Activated B cell treated with CpG ODN at 0.5 μM for 24 hours (primary cell): ENCODE results near the gene NDUFV1. TPM values are rescaled to one million over a fixed set of nuclear protein-coding genes. Genes with fewer than 3 reads are reported as not detected.
"Not testable (repeated sequence)": the region's sequence is repeated elsewhere in the genome, so short reads cannot be mapped to it uniquely, and the experiment has no call there.

Source experiments
- ATAC-seq: fragments of 200-7000 bp; cut with Tn5 transposase; one replicate; pipeline ENCODE4 v1.10.0; 2021; ENCODE audit warnings: low read depth, mild to moderate bottlenecking, moderate library complexity
- CTCF ChIA-PET: fragments of 350-600 bp; sonication (Branson Sonifier 250); formaldehyde crosslinking; loops from one replicate; lab custom pipeline; 2021; ENCODE audit warnings: antibody characterized with exemption; lab: Charles Lee
- POLR2A ChIA-PET: fragments of 350-600 bp; sonication (Branson Sonifier 250); formaldehyde crosslinking; loops from one replicate; lab custom pipeline; 2021; ENCODE audit warnings: antibody characterized with exemption; lab: Charles Lee
- DNase-seq: peaks from one replicate; pipeline ENCODE4 v3.0.0; 2022
- H3K27ac Mint-ChIP-seq: one replicate; pipeline ENCODE4 v1.8.0; 2020; ENCODE audit warnings: mixed read lengths
- H3K27me3 Mint-ChIP-seq: one replicate; pipeline ENCODE4 v1.8.0; 2021; ENCODE audit warnings: mixed read lengths
- H3K36me3 Mint-ChIP-seq: one replicate; pipeline ENCODE4 v1.8.0; 2021; ENCODE audit warnings: low read depth, mixed read lengths
- H3K4me1 Mint-ChIP-seq: one replicate; pipeline ENCODE4 v1.8.0; 2021; ENCODE audit warnings: mixed read lengths
- H3K4me3 Mint-ChIP-seq: one replicate; pipeline ENCODE4 v1.8.0; 2020; ENCODE audit warnings: mild to moderate bottlenecking, mixed read lengths
- H3K9me3 Mint-ChIP-seq: one replicate; pipeline ENCODE4 v1.8.0; 2020; ENCODE audit warnings: mixed read lengths
- intact Hi-C: fragments of 100-400 bp; cut with micrococcal nuclease; formaldehyde crosslinking; loops from one replicate; pipeline ENCODE4 v1.15.1; 2024
- total RNA-seq: library from RNA; stranded (reverse); gene quantifications from 2 replicates; pipeline ENCODE4 v1.2.3, GENCODE V29; 2022
- TF ChIP-seq, protein P1 (sequence below): fragments of 200-600 bp; IDR thresholded peaks from one replicate; pipeline ENCODE4 v1.8.0; 2022; ENCODE audit warnings: antibody characterized with exemption, mild to moderate bottlenecking

The NDUFV1 gene
- 207 and 221 TPM in 2 replicates for total RNA-seq

DNA sequence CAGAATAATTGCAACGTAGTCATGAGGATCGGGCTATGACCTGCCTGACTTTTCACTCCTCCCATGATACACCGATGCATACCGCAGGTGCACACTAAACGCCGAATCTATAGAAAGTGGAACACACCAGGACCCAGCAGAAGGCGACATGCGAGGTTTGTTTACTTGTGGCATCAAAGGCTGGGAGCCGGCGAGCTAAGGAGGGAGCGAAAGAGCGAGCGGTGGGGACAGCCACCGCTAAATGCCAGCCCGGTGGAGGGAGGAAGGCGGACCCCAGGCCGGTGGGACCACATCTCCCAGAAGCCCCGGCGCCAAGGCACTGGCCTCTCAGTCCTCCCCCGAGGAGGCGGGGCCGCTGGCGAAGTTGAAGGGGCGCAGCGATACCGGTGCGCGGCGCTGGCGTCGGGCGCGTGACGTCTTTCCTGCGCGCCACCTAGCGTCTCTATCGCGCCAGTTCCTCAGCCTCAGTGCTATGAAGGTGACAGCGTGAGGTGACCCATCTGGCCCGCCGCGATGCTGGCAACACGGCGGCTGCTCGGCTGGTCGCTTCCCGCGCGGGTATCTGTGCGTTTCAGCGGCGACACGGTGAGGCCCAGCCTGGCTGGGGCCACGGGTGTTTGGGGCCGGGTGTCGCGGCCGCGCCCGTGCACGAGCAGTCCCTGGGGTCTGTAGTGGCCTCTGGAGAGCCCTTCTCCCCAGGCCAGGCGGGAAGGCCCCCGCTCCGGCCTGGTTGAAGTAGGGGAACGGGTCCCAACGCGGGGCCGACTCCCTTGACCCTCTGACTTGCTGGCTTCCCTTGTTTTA, at the start of gene NDUFV1:
Gene NDUFV1, plus strand, starts transcription at position 445 of the 804 bp plus-strand sequence. Its CDS starts 69 bp downstream, at position 514.
- ChIA-PET POLR2A (interaction anchor here (2.4 kb wide), 1 partner anchor 22 kb away, joined by 11 read pairs; the partner anchor contains the start of gene GSTP1), CTCF (interaction anchor here (1.1 kb wide), 1 partner anchor 23 kb away, joined by 3 read pairs; the partner anchor contains the start of gene GSTP1)
- H3K9me3 Mint-ChIP-seq, result no peaks in the 10 kb centered on the region
- H3K4me3 Mint-ChIP-seq, result peak within 1 kb of the TSS; percentile 90
- peaks cover 31% of the 10 kb centered on the region for H3K36me3 Mint-ChIP-seq
- intact Hi-C loops, result loop anchor here (1.0 to 5.0 kb wide), 6 partner anchors 8 to 204 kb away; partner anchors contain the start of genes CDK2AP2, GSTP1, PPP1CA and TBC1D10C
- peak within 1 kb of the TSS; percentile 73 for H3K27ac Mint-ChIP-seq
- peaks cover 11% of the 10 kb centered on the region for H3K27me3 Mint-ChIP-seq
- TF ChIP-seq, protein P1, sequence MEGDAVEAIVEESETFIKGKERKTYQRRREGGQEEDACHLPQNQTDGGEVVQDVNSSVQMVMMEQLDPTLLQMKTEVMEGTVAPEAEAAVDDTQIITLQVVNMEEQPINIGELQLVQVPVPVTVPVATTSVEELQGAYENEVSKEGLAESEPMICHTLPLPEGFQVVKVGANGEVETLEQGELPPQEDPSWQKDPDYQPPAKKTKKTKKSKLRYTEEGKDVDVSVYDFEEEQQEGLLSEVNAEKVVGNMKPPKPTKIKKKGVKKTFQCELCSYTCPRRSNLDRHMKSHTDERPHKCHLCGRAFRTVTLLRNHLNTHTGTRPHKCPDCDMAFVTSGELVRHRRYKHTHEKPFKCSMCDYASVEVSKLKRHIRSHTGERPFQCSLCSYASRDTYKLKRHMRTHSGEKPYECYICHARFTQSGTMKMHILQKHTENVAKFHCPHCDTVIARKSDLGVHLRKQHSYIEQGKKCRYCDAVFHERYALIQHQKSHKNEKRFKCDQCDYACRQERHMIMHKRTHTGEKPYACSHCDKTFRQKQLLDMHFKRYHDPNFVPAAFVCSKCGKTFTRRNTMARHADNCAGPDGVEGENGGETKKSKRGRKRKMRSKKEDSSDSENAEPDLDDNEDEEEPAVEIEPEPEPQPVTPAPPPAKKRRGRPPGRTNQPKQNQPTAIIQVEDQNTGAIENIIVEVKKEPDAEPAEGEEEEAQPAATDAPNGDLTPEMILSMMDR, result no peak
- ATAC-seq (peak; percentile 99), DNase-seq (peak; percentile 93)
- peaks cover 24% of the 10 kb centered on the region for H3K4me1 Mint-ChIP-seq

DNA sequence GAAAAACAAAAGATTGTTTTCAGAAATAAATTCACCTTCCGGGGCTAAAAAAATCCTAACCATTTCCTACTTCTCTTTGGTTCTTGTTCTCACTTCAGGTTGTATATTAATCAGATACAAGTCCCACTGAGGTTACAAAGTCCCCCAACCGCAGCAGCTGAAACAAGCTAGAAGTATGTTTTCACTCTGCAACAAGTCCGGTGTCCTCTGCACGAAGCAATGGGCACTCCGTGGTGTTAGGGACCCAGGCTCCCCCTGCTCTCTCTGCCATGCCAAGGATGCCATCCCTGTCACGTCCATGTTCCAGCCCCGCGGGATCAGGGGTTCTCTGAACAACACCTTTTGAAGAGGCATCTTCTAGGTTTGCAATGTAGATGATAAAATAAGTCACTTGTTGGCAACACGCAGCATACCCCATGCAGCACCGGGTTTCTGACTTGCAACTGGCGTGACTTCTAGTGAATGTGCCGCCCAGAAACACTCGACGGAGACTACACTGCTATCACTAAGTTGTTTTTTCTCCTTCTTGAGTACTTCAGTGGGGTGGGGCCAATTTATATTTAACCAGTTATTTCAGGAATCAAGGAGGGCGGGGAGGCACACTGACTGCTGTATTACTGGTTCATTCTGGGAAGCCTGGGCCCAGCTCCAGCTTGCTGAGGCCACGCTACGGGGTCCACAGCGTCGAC, 48.5 kb upstream of the NDUFV1 start:
- intact Hi-C loops, result no loop called here
- peak overlapping the region; percentile 24 for H3K27ac Mint-ChIP-seq

DNA sequence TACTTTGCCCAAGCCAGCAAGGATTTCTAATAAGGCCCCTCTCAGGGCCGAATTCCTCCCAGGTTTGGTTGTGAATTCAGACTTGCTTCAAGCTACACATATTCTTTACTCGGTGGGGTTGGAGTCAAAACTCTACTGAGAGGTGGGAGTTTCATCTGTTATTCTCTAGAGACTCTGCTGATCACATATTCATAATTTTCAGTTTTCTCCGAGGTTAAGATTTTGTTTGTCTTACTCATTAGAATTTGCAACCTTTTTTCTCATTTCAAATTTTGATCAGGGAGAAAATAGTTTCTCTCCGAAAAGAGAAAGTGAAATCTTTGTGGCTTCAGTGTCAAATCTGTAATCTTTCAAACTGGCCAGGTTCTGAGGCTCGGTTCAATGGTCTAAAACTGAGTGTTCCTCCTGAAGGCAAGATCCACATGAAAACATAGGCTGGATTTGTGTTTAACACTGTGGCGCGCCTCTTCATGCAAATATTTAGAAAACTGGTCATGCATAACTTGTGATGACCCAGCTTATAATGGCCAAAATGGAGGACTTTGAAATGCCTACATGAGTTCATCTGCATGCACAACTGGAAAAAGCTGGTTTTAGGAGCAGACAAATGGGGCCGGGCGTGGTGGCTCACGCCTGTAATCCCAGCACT, 44.6 kb upstream of the NDUFV1 start:
- H3K36me3 Mint-ChIP-seq, result no peaks in the 10 kb centered on the region
- ATAC-seq (peak; percentile 62), DNase-seq (no peak)
- intact Hi-C loops, result no loop called here
- H3K27ac Mint-ChIP-seq, result peak overlapping the region; percentile 69
- peaks cover 27% of the 10 kb centered on the region for H3K4me1 Mint-ChIP-seq
- TF ChIP-seq, protein P1, result no peak
- peak overlapping the region; percentile 57 for H3K4me3 Mint-ChIP-seq
- ChIA-PET POLR2A (interaction anchor here (1.4 to 1.5 kb wide), 2 partner anchors 25 to 52 kb away, joined by 3 to 7 read pairs; no protein-coding TSS in a partner anchor), CTCF (interaction anchor here (1.3 kb wide), 1 partner anchor 97 kb away, joined by 3 read pairs; no protein-coding TSS in a partner anchor)
- no peaks in the 10 kb centered on the region for H3K9me3 Mint-ChIP-seq
- H3K27me3 Mint-ChIP-seq, result no peaks in the 10 kb centered on the region

More for the DNA sequence above, 48.5 kb upstream of the NDUFV1 start:
- peak overlapping the region; percentile 45 for H3K4me3 Mint-ChIP-seq
- peaks cover 3% of the 10 kb centered on the region for H3K27me3 Mint-ChIP-seq
- no peaks in the 10 kb centered on the region for H3K36me3 Mint-ChIP-seq
- peak; percentile 66 for ATAC-seq
- TF ChIP-seq, protein P1, result no peak
- no peaks in the 10 kb centered on the region for H3K9me3 Mint-ChIP-seq
- DNase-seq, result no peak
- POLR2A ChIA-PET, result interaction anchor here (0.6 to 0.7 kb wide), 2 partner anchors 8 kb away, joined by 3 to 4 read pairs; no protein-coding TSS in a partner anchor
- CTCF ChIA-PET, result no interaction called here
- H3K4me1 Mint-ChIP-seq, result peaks cover 25% of the 10 kb centered on the region

DNA sequence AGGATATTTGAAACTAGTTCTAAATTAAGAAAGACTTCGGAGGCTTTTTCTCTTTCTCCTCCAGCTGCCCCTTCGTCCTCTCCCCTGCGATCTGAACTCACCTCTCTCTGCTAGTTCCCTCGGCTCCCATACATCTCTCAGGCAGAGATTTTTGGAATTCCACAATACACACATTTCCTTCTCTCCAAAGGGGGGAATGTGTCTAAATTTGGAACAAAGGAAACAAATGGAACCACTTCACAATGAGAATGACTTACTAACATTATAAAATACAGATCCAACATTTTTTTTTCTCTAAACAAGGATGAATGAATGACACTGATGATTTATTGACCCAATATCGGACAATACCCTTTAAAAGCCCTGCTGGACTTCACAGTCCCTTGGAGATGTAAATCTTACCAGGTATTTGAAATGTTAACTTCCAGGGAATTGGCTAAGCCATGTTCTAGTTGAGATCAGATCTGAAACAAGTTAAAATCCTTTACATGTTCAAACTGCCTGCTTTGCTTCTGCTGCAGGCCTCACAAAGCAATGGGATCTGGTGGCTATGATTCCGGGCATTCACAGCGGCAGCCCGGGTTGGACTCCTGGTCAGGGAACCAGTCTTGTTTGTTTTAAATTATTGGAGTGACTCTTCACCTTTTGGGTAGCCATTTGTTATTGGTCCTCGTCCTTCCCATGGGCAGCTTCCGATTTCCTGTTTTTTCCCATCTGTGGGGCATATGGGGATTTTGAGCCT, 43.6 kb upstream of the NDUFV1 start:
- intact Hi-C loops, result no loop called here
- no peak overlapping the region for H3K4me3 Mint-ChIP-seq
- H3K4me1 Mint-ChIP-seq, result peaks cover 23% of the 10 kb centered on the region
- POLR2A ChIA-PET, result interaction anchor here (1.4 to 1.5 kb wide), 2 partner anchors 24 to 51 kb away, joined by 3 to 7 read pairs; no protein-coding TSS in a partner anchor
- H3K36me3 Mint-ChIP-seq, result no peaks in the 10 kb centered on the region
- no peaks in the 10 kb centered on the region for H3K27me3 Mint-ChIP-seq
- H3K9me3 Mint-ChIP-seq, result no peaks in the 10 kb centered on the region
- H3K27ac Mint-ChIP-seq, result no peak overlapping the region
- TF ChIP-seq, protein P1, result no peak
- DNase-seq (no peak), ATAC-seq (no peak)
- CTCF ChIA-PET, result interaction anchor here (1.3 kb wide), 1 partner anchor 96 kb away, joined by 3 read pairs; no protein-coding TSS in a partner anchor

DNA sequence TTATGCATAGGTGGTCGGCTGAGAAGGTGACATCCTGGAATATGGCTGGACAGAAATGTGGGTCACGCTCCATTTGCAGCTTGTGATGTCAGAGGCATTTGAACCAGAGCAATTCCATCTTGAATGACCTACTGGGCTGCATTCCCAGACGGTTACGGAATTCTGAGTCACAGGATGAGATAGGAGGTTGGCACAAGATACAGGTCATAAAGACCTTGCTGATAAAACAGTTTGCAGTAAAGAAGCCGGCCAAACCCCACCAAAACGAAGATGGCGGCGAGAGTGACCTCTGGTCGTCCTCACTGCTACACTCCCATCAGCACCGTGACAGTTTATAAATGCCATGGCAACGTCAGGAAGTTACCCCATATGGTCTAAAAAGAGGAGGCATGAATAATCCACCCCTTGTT, 43.0 kb upstream of the NDUFV1 start:
- H3K27ac Mint-ChIP-seq, ATAC-seq, POLR2A ChIA-PET, H3K9me3 Mint-ChIP-seq, H3K27me3 Mint-ChIP-seq, intact Hi-C loops, H3K4me3 Mint-ChIP-seq, H3K36me3 Mint-ChIP-seq, DNase-seq: not testable (repeated sequence)
- CTCF ChIA-PET, result interaction anchor here (1.1 kb wide), 1 partner anchor 9 kb away, joined by 5 read pairs; no protein-coding TSS in a partner anchor
- peaks cover 17% of the 10 kb centered on the region for H3K4me1 Mint-ChIP-seq
